PC-9 (cell line): Measurements from ENCODE around the gene SDHB. TPM values are rescaled to one million over a fixed set of nuclear protein-coding genes. Genes with fewer than 3 reads are reported as not detected.
A peak's percentile ranks its signal among the peaks of the same experiment; 100 is the strongest.

Experiments used
- BruUV-seq: library from RNA; stranded (reverse); fragments of 400-500 nt; replicated peaks from 2 replicates; lab custom pipeline; 2021; lab: Mats Ljungman, UMichigan
- CTCF ChIA-PET: fragments of 300-600 bp; sonication (Branson Sonifier 250); formaldehyde crosslinking; loops from one replicate; lab custom pipeline; 2022; ENCODE audit warnings: antibody characterized with exemption; lab: Charles Lee
- POLR2A ChIA-PET: fragments of 300-600 bp; sonication (Branson Sonifier 250); formaldehyde crosslinking; loops from one replicate; lab custom pipeline; 2022; ENCODE audit warnings: antibody characterized with exemption; ENCODE audit not compliant: unreplicated experiment; lab: Charles Lee
- DNase-seq, 2 experiments: peaks; one replicate each; pipeline versions ENCODE4 v3.0.0 to v3.0.0-alpha.2; 2015 to 2022; ENCODE audit warnings: mixed read lengths in 1 of 2
- H2AFZ ChIP-seq: fragments of 200-600 bp; sonication (generic); 2 replicates; pipeline ENCODE4 v1.8.1; 2017; ENCODE audit warnings: antibody characterized with exemption
- H3F3A ChIP-seq: fragments of 200-600 bp; sonication (generic); 2 replicates; pipeline ENCODE4 v1.8.1; 2017; ENCODE audit warnings: antibody characterized with exemption, mild to moderate bottlenecking, low read depth; ENCODE audit not compliant: insufficient read depth
- H3K27ac ChIP-seq: fragments of 200-600 bp; sonication (generic); 2 replicates; pipeline ENCODE4 v1.6.1; 2016; ENCODE audit warnings: mixed run types
- H3K27me3 ChIP-seq: fragments of 200-600 bp; sonication (generic); 2 replicates; pipeline ENCODE4 v1.6.1; 2016; ENCODE audit warnings: low read depth, mixed run types; ENCODE audit not compliant: insufficient read depth
- H3K36me3 ChIP-seq: fragments of 200-600 bp; sonication (generic); 2 replicates; pipeline ENCODE4 v1.6.1; 2016; ENCODE audit warnings: low read depth, mixed run types
- H3K4me1 ChIP-seq: fragments of 200-600 bp; sonication (generic); replicated peaks from 2 replicates; pipeline ENCODE4 v1.6.1; 2016; ENCODE audit warnings: mixed run types; ENCODE audit not compliant: insufficient read depth
- H3K4me2 ChIP-seq: fragments of 200-600 bp; sonication (generic); 2 replicates; pipeline ENCODE4 v1.6.1; 2017; ENCODE audit warnings: mixed run types
- H3K4me3 ChIP-seq: fragments of 200-600 bp; sonication (generic); 2 replicates; pipeline ENCODE4 v1.6.1; 2016; ENCODE audit warnings: mixed run types
- H3K79me2 ChIP-seq: fragments of 200-600 bp; sonication (generic); 2 replicates; pipeline ENCODE4 v1.6.1; 2017; ENCODE audit warnings: low read depth, mixed run types
- H3K9me2 ChIP-seq: fragments of 200-600 bp; sonication (generic); 2 replicates; pipeline ENCODE4 v1.8.1; 2017; ENCODE audit warnings: mild to moderate bottlenecking; ENCODE audit not compliant: insufficient read depth
- H3K9me3 ChIP-seq: fragments of 200-600 bp; sonication (generic); 2 replicates; pipeline ENCODE4 v1.8.1; 2016; ENCODE audit warnings: low read depth; ENCODE audit not compliant: insufficient read depth
- H4K20me1 ChIP-seq: fragments of 200-600 bp; sonication (generic); 2 replicates; pipeline ENCODE4 v1.8.1; 2017; ENCODE audit not compliant: insufficient read depth
- CTCF ChIP-seq: fragments of 200-600 bp; sonication (generic); conservative IDR thresholded peaks from 2 replicates; pipeline ENCODE4 v1.6.1; 2017; ENCODE audit warnings: mixed run types, antibody characterized with exemption, mild to moderate bottlenecking, moderate library complexity
- EZH2 ChIP-seq: fragments of 200-600 bp; sonication (generic); IDR thresholded peaks from 2 replicates; pipeline ENCODE4 v1.8.0; 2017; ENCODE audit warnings: antibody characterized with exemption, low read depth
- intact Hi-C: fragments of 100-400 bp; cut with micrococcal nuclease; formaldehyde crosslinking; loops from one replicate; pipeline ENCODE4 v1.10.0; 2022; ENCODE audit not compliant: unreplicated experiment
- total RNA-seq: library from RNA; stranded (reverse); gene quantifications from 2 replicates; pipeline ENCODE4 v1.2.3, GENCODE V29; 2021

SDHB gene
- total RNA-seq, 1 experiment from 2014 or later, result 101 TPM

- CTCF ChIA-PET, result no interaction called here
Measured at GRCh38 chr1:17080085-17080759, 26.4 kb upstream of the SDHB start.

GRCh38 chr1:17078991-17079868 is 25.4 kb upstream of the SDHB start:
- Histone ChIP-seq H2AFZ (no peak overlapping the region), H3K27ac (no peak overlapping the region), H4K20me1 (no peaks in the 10 kb centered on the region), H3K9me3 (no peaks in the 10 kb centered on the region), H3K79me2 (no peaks in the 10 kb centered on the region), H3K27me3 (no peaks in the 10 kb centered on the region), H3K9me2 (no peaks in the 10 kb centered on the region), H3K36me3 (no peaks in the 10 kb centered on the region), H3K4me1 (no peaks in the 10 kb centered on the region), H3K4me3 (no peak overlapping the region), H3F3A (no peaks in the 10 kb centered on the region), H3K4me2 (no peak overlapping the region)
- DNase-seq, result no peak
- CTCF ChIA-PET, result no interaction called here
- TF ChIP-seq EZH2 (no peak), CTCF (no peak)
- POLR2A ChIA-PET, result interaction anchor here (0.6 kb wide), 1 partner anchor 15 kb away, joined by 5 read pairs; no protein-coding TSS in a partner anchor
- intact Hi-C loops, result no loop called here
- no TSS peak for BruUV-seq

More at GRCh38 chr1:17080085-17080759, 26.4 kb upstream of the SDHB start:
- Histone ChIP-seq H3K9me2 (no peaks in the 10 kb centered on the region), H3F3A (no peaks in the 10 kb centered on the region), H3K4me1 (no peaks in the 10 kb centered on the region), H3K4me2 (no peak overlapping the region), H3K4me3 (no peak overlapping the region), H3K27me3 (no peaks in the 10 kb centered on the region), H3K36me3 (no peaks in the 10 kb centered on the region), H3K9me3 (no peaks in the 10 kb centered on the region), H2AFZ (no peak overlapping the region), H3K79me2 (no peaks in the 10 kb centered on the region), H4K20me1 (no peaks in the 10 kb centered on the region), H3K27ac (no peak overlapping the region)
- POLR2A ChIA-PET, result no interaction called here
- TF ChIP-seq EZH2, result no peak
- TF ChIP-seq CTCF, result no peak
- BruUV-seq, result no TSS peak
- intact Hi-C loops, result no loop called here
- no peak for DNase-seq

GRCh38 chr1:17075470-17076255 is 21.8 kb upstream of the SDHB start:
- Histone ChIP-seq H3K9me2 (no peaks in the 10 kb centered on the region), H3K27ac (no peak overlapping the region), H3K36me3 (no peaks in the 10 kb centered on the region), H3F3A (no peaks in the 10 kb centered on the region), H4K20me1 (no peaks in the 10 kb centered on the region), H3K27me3 (no peaks in the 10 kb centered on the region), H3K4me3 (no peak overlapping the region), H3K79me2 (no peaks in the 10 kb centered on the region), H3K9me3 (no peaks in the 10 kb centered on the region), H3K4me2 (no peak overlapping the region), H3K4me1 (no peaks in the 10 kb centered on the region), H2AFZ (no peak overlapping the region)
- POLR2A ChIA-PET, result no interaction called here
- CTCF ChIA-PET, result no interaction called here
- BruUV-seq, result no TSS peak
- no peak for TF ChIP-seq EZH2
- TF ChIP-seq CTCF, result peak; percentile 53
- DNase-seq, result no peak
- intact Hi-C loops, result no loop called here
